ENCODE results near the gene WNT7B.

Gene WNT7B

DNA sequence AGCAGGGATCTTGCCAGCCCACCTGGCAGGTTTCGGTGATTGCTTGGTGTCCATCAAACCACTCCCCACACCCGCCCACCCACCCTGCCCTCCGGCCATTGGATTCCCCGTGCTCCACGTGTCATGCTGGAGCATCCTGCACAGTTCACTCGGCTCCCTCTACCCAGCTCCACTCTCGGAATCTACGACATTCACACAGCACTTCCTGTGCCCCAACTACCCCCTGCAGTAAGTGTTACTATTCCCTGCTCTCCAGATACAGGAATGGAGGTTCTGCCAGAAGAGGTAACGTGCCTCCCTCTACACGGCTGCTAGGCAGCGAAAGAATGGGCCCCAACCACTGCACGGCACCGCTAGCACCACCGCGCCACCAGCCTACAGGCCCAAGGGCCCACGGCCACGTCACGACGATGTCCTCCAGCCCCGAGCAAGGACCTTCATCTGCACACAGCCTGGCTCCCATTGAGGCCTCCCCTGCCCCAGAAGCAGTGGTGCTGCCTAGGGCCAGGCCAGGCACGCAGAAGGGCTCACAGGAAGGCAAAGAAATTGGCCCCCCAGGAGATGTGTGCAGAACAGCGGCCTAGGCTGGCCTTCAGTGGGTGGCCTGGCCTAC, 27.6 kb downstream of the WNT7B start:
- Histone ChIP-seq H3K79me2 (ENCODE audit: control insufficient read depth, low read length) (no peaks in the 10 kb centered on the region), H3K4me3 (ENCODE audit: low read length) (no peak overlapping the region), H3F3A (ENCODE audit: control insufficient read depth, insufficient read depth) (no peaks in the 10 kb centered on the region), H3K36me3 (ENCODE audit: control insufficient read depth, low read length) (no peaks in the 10 kb centered on the region), H3K4me1 (ENCODE audit: control insufficient read depth, low read length) (peaks cover 19% of the 10 kb centered on the region), H3K9me3 (ENCODE audit: control insufficient read depth, insufficient read depth, low read length) (no peaks in the 10 kb centered on the region), H3K4me2 (ENCODE audit: low read length) (no peak overlapping the region), H3K9me2 (replicated peaks; ENCODE audit: control insufficient read depth, low read length) (no peaks in the 10 kb centered on the region), H3K27me3 (ENCODE audit: control insufficient read depth, low read length) (no peaks in the 10 kb centered on the region), H4K20me1 (ENCODE audit: control insufficient read depth, insufficient read depth, low read depth, low read length) (peaks cover 3% of the 10 kb centered on the region; the same call in 1 of the 2 replicates), H3K27ac (ENCODE audit: low read depth, low read length) (no peak overlapping the region)
- no peak for TF ChIP-seq EZH2phosphoT487 (IDR thresholded peaks at IDR 0.05; ENCODE audit: borderline replicate concordance, low read length)
- TF ChIP-seq, protein P1, sequence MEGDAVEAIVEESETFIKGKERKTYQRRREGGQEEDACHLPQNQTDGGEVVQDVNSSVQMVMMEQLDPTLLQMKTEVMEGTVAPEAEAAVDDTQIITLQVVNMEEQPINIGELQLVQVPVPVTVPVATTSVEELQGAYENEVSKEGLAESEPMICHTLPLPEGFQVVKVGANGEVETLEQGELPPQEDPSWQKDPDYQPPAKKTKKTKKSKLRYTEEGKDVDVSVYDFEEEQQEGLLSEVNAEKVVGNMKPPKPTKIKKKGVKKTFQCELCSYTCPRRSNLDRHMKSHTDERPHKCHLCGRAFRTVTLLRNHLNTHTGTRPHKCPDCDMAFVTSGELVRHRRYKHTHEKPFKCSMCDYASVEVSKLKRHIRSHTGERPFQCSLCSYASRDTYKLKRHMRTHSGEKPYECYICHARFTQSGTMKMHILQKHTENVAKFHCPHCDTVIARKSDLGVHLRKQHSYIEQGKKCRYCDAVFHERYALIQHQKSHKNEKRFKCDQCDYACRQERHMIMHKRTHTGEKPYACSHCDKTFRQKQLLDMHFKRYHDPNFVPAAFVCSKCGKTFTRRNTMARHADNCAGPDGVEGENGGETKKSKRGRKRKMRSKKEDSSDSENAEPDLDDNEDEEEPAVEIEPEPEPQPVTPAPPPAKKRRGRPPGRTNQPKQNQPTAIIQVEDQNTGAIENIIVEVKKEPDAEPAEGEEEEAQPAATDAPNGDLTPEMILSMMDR (IDR thresholded peaks at IDR 0.05; ENCODE audit: low read depth, low read length, poor library complexity, severe bottlenecking), result no peak

DNA sequence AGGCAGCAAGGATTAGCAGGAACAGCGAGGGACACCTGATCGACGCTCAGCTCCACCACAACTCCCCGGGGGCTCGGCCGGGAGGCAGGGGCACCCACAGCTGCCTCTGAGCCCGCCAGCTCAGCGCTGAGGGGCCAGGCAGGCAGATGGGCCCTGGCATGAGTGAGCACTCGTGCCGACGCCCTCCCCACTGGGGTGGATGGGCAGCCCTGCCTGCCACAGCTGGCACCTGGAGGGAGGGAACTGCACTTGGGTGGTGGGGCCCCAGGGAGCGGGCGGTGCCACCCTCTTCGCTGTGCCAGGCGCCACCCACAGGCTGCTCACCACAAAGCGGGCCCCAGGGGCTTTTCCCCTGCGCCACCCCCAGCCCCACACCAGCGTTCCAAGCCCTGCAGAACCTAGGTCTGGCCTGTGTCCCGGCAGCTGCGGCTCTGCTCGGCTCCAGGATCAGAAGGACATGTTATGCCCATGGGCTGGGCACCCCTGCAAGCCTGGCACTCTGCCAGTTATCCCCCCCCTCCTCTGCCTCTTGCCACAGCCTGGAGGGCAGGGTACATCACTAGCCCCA, 28.8 kb downstream of the WNT7B start:
- H3K79me2 ChIP-seq (ENCODE audit: control insufficient read depth, low read length), result no peaks in the 10 kb centered on the region
- H3K27me3 ChIP-seq (ENCODE audit: control insufficient read depth, low read length), result no peaks in the 10 kb centered on the region
- peak overlapping the region; percentile 52 for H3K4me2 ChIP-seq (ENCODE audit: low read length)
- no peaks in the 10 kb centered on the region for H3K36me3 ChIP-seq (ENCODE audit: control insufficient read depth, low read length)
- H3K9me2 ChIP-seq (replicated peaks; ENCODE audit: control insufficient read depth, low read length), result no peaks in the 10 kb centered on the region
- H3F3A ChIP-seq (ENCODE audit: control insufficient read depth, insufficient read depth), result no peaks in the 10 kb centered on the region
- TF ChIP-seq EZH2phosphoT487 (IDR thresholded peaks at IDR 0.05; ENCODE audit: borderline replicate concordance, low read length), result no peak
- TF ChIP-seq, protein P1 (IDR thresholded peaks at IDR 0.05; ENCODE audit: low read depth, low read length, poor library complexity, severe bottlenecking), result peak; percentile 55
- H3K9me3 ChIP-seq (ENCODE audit: control insufficient read depth, insufficient read depth, low read length), result no peaks in the 10 kb centered on the region
- peak overlapping the region; percentile 40; the same call in 1 of the 2 replicates for H3K4me3 ChIP-seq (ENCODE audit: low read length)
- peaks cover 19% of the 10 kb centered on the region for H3K4me1 ChIP-seq (ENCODE audit: control insufficient read depth, low read length)
- peaks cover 3% of the 10 kb centered on the region; the same call in 1 of the 2 replicates for H4K20me1 ChIP-seq (ENCODE audit: control insufficient read depth, insufficient read depth, low read depth, low read length)
- no peak overlapping the region for H3K27ac ChIP-seq (ENCODE audit: low read depth, low read length)

- H3K36me3 ChIP-seq (ENCODE audit: control insufficient read depth, low read length), result no peaks in the 10 kb centered on the region
- no peaks in the 10 kb centered on the region for H3K79me2 ChIP-seq (ENCODE audit: control insufficient read depth, low read length)
- TF ChIP-seq, protein P1 (IDR thresholded peaks at IDR 0.05; ENCODE audit: low read depth, low read length, poor library complexity, severe bottlenecking), result no peak
- no peak for TF ChIP-seq EZH2phosphoT487 (IDR thresholded peaks at IDR 0.05; ENCODE audit: borderline replicate concordance, low read length)
- peaks cover 19% of the 10 kb centered on the region for H3K4me1 ChIP-seq (ENCODE audit: control insufficient read depth, low read length)
- peaks cover 3% of the 10 kb centered on the region; the same call in 1 of the 2 replicates for H4K20me1 ChIP-seq (ENCODE audit: control insufficient read depth, insufficient read depth, low read depth, low read length)
- no peaks in the 10 kb centered on the region for H3K9me3 ChIP-seq (ENCODE audit: control insufficient read depth, insufficient read depth, low read length)
- H3K27ac ChIP-seq (ENCODE audit: low read depth, low read length), result no peak overlapping the region
- H3K27me3 ChIP-seq (ENCODE audit: control insufficient read depth, low read length), result no peaks in the 10 kb centered on the region
- H3F3A ChIP-seq (ENCODE audit: control insufficient read depth, insufficient read depth), result no peaks in the 10 kb centered on the region
- H3K4me3 ChIP-seq (ENCODE audit: low read length), result no peak overlapping the region
- no peak overlapping the region for H3K4me2 ChIP-seq (ENCODE audit: low read length)
- no peaks in the 10 kb centered on the region for H3K9me2 ChIP-seq (replicated peaks; ENCODE audit: control insufficient read depth, low read length)
Observed at GRCh38 chr22:45946805-45947600, 30.0 kb downstream of the WNT7B start.
